Measurements from ENCODE around the gene GPATCH3. TPM values are rescaled to one million over a fixed set of nuclear protein-coding genes. Genes with fewer than 3 reads are reported as not detected.
A peak's percentile ranks its signal among the peaks of the same experiment; 100 is the strongest.

Gene GPATCH3
- total and polyA plus RNA-seq, 2 donors from 2014 or later: 15.8 TPM

- no peaks in the 10 kb centered on the region for H3K27me3 ChIP-seq (ENCODE audit: control insufficient read depth, insufficient read depth, low read length)
- peaks cover 4 to 14% (median 9%) of the 10 kb centered on the region in 3 donors for H3K4me1 ChIP-seq (ENCODE audit: control insufficient read depth in 2 of 3, insufficient read depth in 2 of 3, low read depth in 1 of 3, low read length in 3 of 3)
- peak; percentile 98 for FAIRE-seq
- peak within 1 kb of the TSS; percentile 83 to 89 (median 85) for H3K9ac ChIP-seq (ENCODE audit: low read length in 3 of 3)
- intact Hi-C loops (cut with DNase I): no loop called here
- H3K27ac ChIP-seq (ENCODE audit: low read depth in 2 of 2, low read length in 2 of 2): peak within 1 kb of the TSS; percentile 97 to 99
- DNase-seq: peak; percentile 96 to 99 (median 98)
- H3K36me3 ChIP-seq (ENCODE audit: control insufficient read depth in 2 of 3, insufficient read depth in 3 of 3, low read length in 3 of 3): peaks cover 0 to 8% (median 6%) of the 10 kb centered on the region in 3 donors
- no peaks in the 10 kb centered on the region for H3K9me3 ChIP-seq (ENCODE audit: control insufficient read depth in 2 of 3, insufficient read depth in 1 of 3, low read length in 3 of 3)
- TF ChIP-seq CTCF (IDR thresholded peaks at IDR 0.05; ENCODE audit: borderline replicate concordance, extremely low read depth, insufficient read depth): no peak
- peak within 1 kb of the TSS; percentile 82 to 89 (median 82) for H3K4me3 ChIP-seq (ENCODE audit: low read length in 3 of 3)
Measured at GRCh38 chr1:26921540-26922430, 21.5 kb upstream of the GPATCH3 start, which contains the start of gene NUDC. TSS of gene NUDC (plus strand) at chr1:26921743. CDS start at chr1:26921849, 106 bp downstream.

DNA sequence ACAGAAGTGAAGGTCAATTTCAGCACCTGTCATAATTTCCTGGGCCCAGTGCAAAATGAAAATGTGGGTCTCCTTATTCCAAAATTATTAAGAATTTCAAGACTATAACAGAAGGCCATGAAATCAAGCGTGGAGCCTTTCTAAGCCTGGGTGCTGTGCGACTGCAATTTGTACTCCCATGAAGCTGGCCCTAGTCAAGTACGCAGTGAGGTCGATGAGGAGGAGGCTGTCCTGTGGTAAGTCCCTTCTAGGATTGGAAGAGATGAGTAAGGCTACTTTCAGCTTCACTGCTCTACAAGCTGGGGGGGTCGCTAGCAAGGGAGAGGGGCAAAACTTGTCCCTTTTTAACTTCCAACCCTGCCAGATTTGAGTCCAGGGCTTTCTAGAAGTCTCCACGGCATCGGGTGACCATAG is 20.9 kb upstream of the GPATCH3 start:
- Histone ChIP-seq H3K9me3 (ENCODE audit: control insufficient read depth in 2 of 3, insufficient read depth in 1 of 3, low read length in 3 of 3) (no peaks in the 10 kb centered on the region), H3K27ac (ENCODE audit: low read depth in 2 of 2, low read length in 2 of 2) (peak overlapping the region; percentile 97 to 99), H3K4me1 (ENCODE audit: control insufficient read depth in 2 of 3, insufficient read depth in 2 of 3, low read depth in 1 of 3, low read length in 3 of 3) (peaks cover 4 to 14% (median 9%) of the 10 kb centered on the region in 3 donors), H3K9ac (ENCODE audit: low read length in 3 of 3) (peak overlapping the region; percentile 79 to 89 (median 83)), H3K36me3 (ENCODE audit: control insufficient read depth in 2 of 3, insufficient read depth in 3 of 3, low read length in 3 of 3) (peaks cover 0 to 6% (median 4%) of the 10 kb centered on the region in 3 donors), H3K4me3 (ENCODE audit: low read length in 3 of 3) (peak overlapping the region; percentile 82 to 89 (median 82)), H3K27me3 (ENCODE audit: control insufficient read depth, insufficient read depth, low read length) (no peaks in the 10 kb centered on the region)
- intact Hi-C loops (cut with DNase I): no loop called here
- no peak for TF ChIP-seq CTCF (IDR thresholded peaks at IDR 0.05; ENCODE audit: borderline replicate concordance, extremely low read depth, insufficient read depth)
- no peak for FAIRE-seq
- DNase-seq: no peak

DNA sequence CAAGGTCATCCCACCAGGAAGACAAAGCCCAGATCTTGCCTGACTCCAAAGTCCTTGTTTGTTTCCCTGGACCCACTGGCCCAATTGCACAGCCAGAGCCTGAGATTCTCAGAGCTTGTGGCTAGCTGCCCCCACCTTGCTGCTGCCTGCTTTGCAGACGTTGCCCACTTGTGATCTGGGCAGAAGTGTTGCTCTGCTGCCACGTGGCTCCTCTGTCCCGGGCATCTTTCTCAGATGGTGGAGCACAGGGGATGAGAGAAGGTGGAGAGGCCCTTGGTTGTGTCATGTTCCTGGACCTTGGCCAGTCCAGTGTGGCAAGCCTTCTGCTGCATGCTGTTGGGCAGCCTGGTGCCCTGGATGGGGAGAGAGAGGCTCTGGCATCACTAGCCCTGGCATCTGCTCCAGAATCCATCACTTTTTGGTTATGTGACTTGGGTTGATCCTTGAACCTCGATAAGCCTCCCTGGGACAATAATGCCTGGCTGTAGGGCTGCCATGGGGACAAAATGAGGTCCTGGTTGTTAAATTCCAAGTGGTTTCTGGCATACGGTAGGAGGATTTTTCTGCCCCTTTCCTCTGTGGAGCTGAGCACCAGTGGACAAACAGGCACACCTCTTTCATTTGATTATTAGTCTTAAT is 15.1 kb upstream of the GPATCH3 start:
- FAIRE-seq (no peak), DNase-seq (no peak)
- H3K27me3 ChIP-seq (ENCODE audit: control insufficient read depth, insufficient read depth, low read length): no peaks in the 10 kb centered on the region
- no peak overlapping the region for H3K27ac ChIP-seq (ENCODE audit: low read depth in 2 of 2, low read length in 2 of 2)
- peaks cover 0 to 9% (median 7%) of the 10 kb centered on the region in 3 donors for H3K4me1 ChIP-seq (ENCODE audit: control insufficient read depth in 2 of 3, insufficient read depth in 2 of 3, low read depth in 1 of 3, low read length in 3 of 3)
- intact Hi-C loops (cut with DNase I): no loop called here
- H3K9me3 ChIP-seq (ENCODE audit: control insufficient read depth in 2 of 3, insufficient read depth in 1 of 3, low read length in 3 of 3): no peaks in the 10 kb centered on the region
- no peak for TF ChIP-seq CTCF (IDR thresholded peaks at IDR 0.05; ENCODE audit: borderline replicate concordance, extremely low read depth, insufficient read depth)
- no peak overlapping the region for H3K4me3 ChIP-seq (ENCODE audit: low read length in 3 of 3)
- H3K9ac ChIP-seq (ENCODE audit: low read length in 3 of 3): no peak overlapping the region
- H3K36me3 ChIP-seq (ENCODE audit: control insufficient read depth in 2 of 3, insufficient read depth in 3 of 3, low read length in 3 of 3): no peaks in the 10 kb centered on the region
